Measurements from ENCODE around the gene PHACTR4.

DNA sequence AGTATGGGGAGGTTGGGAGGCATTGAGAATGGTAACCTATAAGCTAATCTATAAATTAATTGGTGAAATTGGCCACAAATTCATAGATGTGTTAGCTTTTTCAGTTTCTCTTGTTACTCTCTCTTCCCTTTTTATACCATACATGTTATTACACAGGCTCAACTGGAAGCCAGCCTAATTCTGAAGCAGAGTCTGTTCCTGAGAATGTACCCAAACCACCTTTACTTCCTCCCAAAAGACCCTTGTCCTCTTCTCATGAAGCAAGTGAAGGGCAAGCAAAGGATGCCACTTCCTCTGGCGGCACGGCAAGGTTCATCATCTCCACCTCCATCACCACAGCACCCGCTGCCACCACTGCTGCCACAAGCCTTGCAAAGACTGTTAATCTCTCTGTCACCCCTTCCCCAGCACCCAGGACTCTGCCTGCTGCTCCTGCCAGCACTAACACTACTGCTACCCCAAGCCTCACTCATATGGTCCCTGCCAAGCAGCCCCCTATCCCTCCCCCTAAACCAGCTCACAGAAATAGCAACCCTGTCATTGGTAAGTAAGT is 96.8 kb downstream of the PHACTR4 start:
- TF ChIP-seq CTCF (IDR thresholded peaks at IDR 0.05): no peak
- no peak for TF ChIP-seq POLR2A (IDR thresholded peaks at IDR 0.05)
- TF ChIP-seq EP300 (IDR thresholded peaks at IDR 0.05): no peak
